Measurements from ENCODE around the gene PTPRH. TPM values are rescaled to one million over a fixed set of nuclear protein-coding genes. Genes with fewer than 3 reads are reported as not detected.

Gene PTPRH
- total RNA-seq, 4 donors from 2014 or later: 31.2 to 176 (median 102) TPM

GRCh38 chr19:55193481-55193880 is 15.8 kb downstream of the PTPRH start:
- no peak overlapping the region for H3K4me3 ChIP-seq
- H3K27ac ChIP-seq: no peak overlapping the region
- no peaks in the 10 kb centered on the region for H3K36me3 ChIP-seq
- no peak for DNase-seq
- H3K4me1 ChIP-seq: no peaks in the 10 kb centered on the region
- WGBS, 2 donors (ENCODE audit: low coverage in 1 of 2): 83% methylated on average over 12 of the region's 12 CpGs; no CpG with 5 or more reads in 1 of the 2 donors
- TF ChIP-seq CTCF (IDR thresholded peaks at IDR 0.05): no peak
- TF ChIP-seq POLR2AphosphoS5 (IDR thresholded peaks at IDR 0.05): no peak
- no peak for TF ChIP-seq EP300 (IDR thresholded peaks at IDR 0.05; ENCODE audit: low read depth)
- TF ChIP-seq POLR2A (IDR thresholded peaks at IDR 0.05): no peak
- in situ Hi-C loops (cut with MboI; ENCODE audit: low pct_ligation_motif_present in 1 of 4, low pct_unique_long_range_greater_than_20kb in 1 of 4, low sequenced_read_pairs in 3 of 4): no loop called here
- intact Hi-C loops (cut with DNase I; ENCODE audit: low total_unique reads): no loop called here
- H3K9me3 ChIP-seq: no peaks in the 10 kb centered on the region
- no peaks in the 10 kb centered on the region for H3K27me3 ChIP-seq

GRCh38 chr19:55189403-55189835 is 19.9 kb downstream of the PTPRH start:
- DNase-seq: peak; percentile 23
- intact Hi-C loops (cut with DNase I; ENCODE audit: low total_unique reads): no loop called here
- WGBS, 2 donors (ENCODE audit: low coverage in 1 of 2): 77 to 78% methylated on average over 9 to 15 of the region's 15 CpGs

GRCh38 chr19:55188625-55189024 is 20.7 kb downstream of the PTPRH start:
- Histone ChIP-seq H3K9me3 (no peaks in the 10 kb centered on the region), H3K4me1 (no peaks in the 10 kb centered on the region), H3K4me3 (no peak overlapping the region), H3K27ac (peak overlapping the region in 1 of 4 donors; percentile 48), H3K36me3 (no peaks in the 10 kb centered on the region), H3K27me3 (no peaks in the 10 kb centered on the region)
- WGBS, 2 donors (ENCODE audit: low coverage in 1 of 2): 54 to 94% methylated on average over 3 to 8 of the region's 8 CpGs
- DNase-seq: no peak
- TF ChIP-seq EP300 (IDR thresholded peaks at IDR 0.05; ENCODE audit: low read depth) (no peak), CTCF (IDR thresholded peaks at IDR 0.05) (no peak), POLR2AphosphoS5 (IDR thresholded peaks at IDR 0.05) (no peak), POLR2A (IDR thresholded peaks at IDR 0.05) (no peak)
- intact Hi-C loops (cut with DNase I; ENCODE audit: low total_unique reads) (no loop called here), in situ Hi-C loops (cut with MboI; ENCODE audit: low pct_ligation_motif_present in 1 of 4, low pct_unique_long_range_greater_than_20kb in 1 of 4, low sequenced_read_pairs in 3 of 4) (no loop called here)

More at GRCh38 chr19:55189403-55189835, 19.9 kb downstream of the PTPRH start:
- TF ChIP-seq POLR2A (IDR thresholded peaks at IDR 0.05): no peak
- TF ChIP-seq POLR2AphosphoS5 (IDR thresholded peaks at IDR 0.05): peak in 2 of 3 donors; percentile 12 to 25
- no peak for TF ChIP-seq EP300 (IDR thresholded peaks at IDR 0.05; ENCODE audit: low read depth)
- TF ChIP-seq CTCF (IDR thresholded peaks at IDR 0.05): no peak
- no peak overlapping the region for H3K4me3 ChIP-seq
- H3K27ac ChIP-seq: no peak overlapping the region
- no peaks in the 10 kb centered on the region for H3K27me3 ChIP-seq
- no peaks in the 10 kb centered on the region for H3K9me3 ChIP-seq
- H3K36me3 ChIP-seq: no peaks in the 10 kb centered on the region
- H3K4me1 ChIP-seq: no peaks in the 10 kb centered on the region
- in situ Hi-C loops (cut with MboI; ENCODE audit: low pct_ligation_motif_present in 1 of 4, low pct_unique_long_range_greater_than_20kb in 1 of 4, low sequenced_read_pairs in 3 of 4): no loop called here

- no peak overlapping the region for H3K4me3 ChIP-seq
- intact Hi-C loops (cut with DNase I; ENCODE audit: low total_unique reads): no loop called here
- TF ChIP-seq EP300 (IDR thresholded peaks at IDR 0.05; ENCODE audit: low read depth): no peak
- H3K27ac ChIP-seq: no peak overlapping the region
- H3K27me3 ChIP-seq: peaks cover 18% of the 10 kb centered on the region
- H3K9me3 ChIP-seq: no peaks in the 10 kb centered on the region
- in situ Hi-C loops (cut with MboI; ENCODE audit: low pct_ligation_motif_present in 1 of 4, low pct_unique_long_range_greater_than_20kb in 1 of 4, low sequenced_read_pairs in 3 of 4): no loop called here
- 81% methylated on average over 12 of the region's 12 CpGs; no CpG with 5 or more reads in 1 of the 2 donors for WGBS, 2 donors (ENCODE audit: low coverage in 1 of 2)
- DNase-seq: no peak
- H3K4me1 ChIP-seq: no peaks in the 10 kb centered on the region
- no peaks in the 10 kb centered on the region for H3K36me3 ChIP-seq
Observed at GRCh38 chr19:55186080-55186479, 23.2 kb downstream of the PTPRH start.

GRCh38 chr19:55181740-55182139 is 27.6 kb downstream of the PTPRH start:
- in situ Hi-C loops (cut with MboI; ENCODE audit: low pct_ligation_motif_present in 1 of 4, low pct_unique_long_range_greater_than_20kb in 1 of 4, low sequenced_read_pairs in 3 of 4) (no loop called here), intact Hi-C loops (cut with DNase I; ENCODE audit: low total_unique reads) (no loop called here)
- no peaks in the 10 kb centered on the region for H3K36me3 ChIP-seq
- H3K9me3 ChIP-seq: no peaks in the 10 kb centered on the region
- WGBS, 2 donors (ENCODE audit: low coverage in 1 of 2): 94% methylated on average over 20 of the region's 20 CpGs; no CpG with 5 or more reads in 1 of the 2 donors
- TF ChIP-seq POLR2AphosphoS5 (IDR thresholded peaks at IDR 0.05): no peak
- no peak overlapping the region for H3K4me3 ChIP-seq
- no peak for DNase-seq
- H3K4me1 ChIP-seq: peaks cover 11 to 17% (median 15%) of the 10 kb centered on the region in 4 donors
- H3K27ac ChIP-seq: no peak overlapping the region
- peaks cover 62% of the 10 kb centered on the region for H3K27me3 ChIP-seq

Measured in transverse colon (tissue), 4 donors.